Progenitor cell of endocrine pancreas (in vitro differentiated cells): ENCODE data around the gene KRTAP10-3. TPM values are rescaled to one million over a fixed set of nuclear protein-coding genes. Genes with fewer than 3 reads are reported as not detected.

Experiments used
- DNase-seq: peaks from one replicate; pipeline ENCODE4 v3.0.0; 2021; ENCODE audit warnings: low spot score; ENCODE audit not compliant: unreplicated experiment
- H3K27ac Mint-ChIP-seq: 2 replicates; pipeline ENCODE4 v1.8.0; 2021; ENCODE audit warnings: mild to moderate bottlenecking, moderate library complexity, mixed read lengths
- H3K27me3 Mint-ChIP-seq: 2 replicates; pipeline ENCODE4 v1.8.0; 2021; ENCODE audit warnings: mixed read lengths
- H3K36me3 Mint-ChIP-seq: 2 replicates; pipeline ENCODE4 v1.8.0; 2022; ENCODE audit warnings: mixed read lengths; ENCODE audit not compliant: insufficient read depth
- H3K4me1 Mint-ChIP-seq: 2 replicates; pipeline ENCODE4 v1.8.0; 2021; ENCODE audit warnings: low read depth, mixed read lengths
- H3K4me3 Mint-ChIP-seq: 2 replicates; pipeline ENCODE4 v1.8.0; 2021; ENCODE audit warnings: low read depth, mild to moderate bottlenecking, moderate library complexity, mixed read lengths
- H3K9me3 Mint-ChIP-seq: 2 replicates; pipeline ENCODE4 v1.8.0; 2021; ENCODE audit warnings: low read depth, mixed read lengths
- CTCF ChIP-seq: fragments of 200-600 bp; sonication (generic); IDR thresholded peaks from one replicate; pipeline ENCODE4 v1.5.0; 2021; ENCODE audit warnings: antibody characterized with exemption, mild to moderate bottlenecking; ENCODE audit not compliant: unreplicated experiment
- total RNA-seq: library from RNA; stranded (reverse); gene quantifications from 2 replicates; pipeline ENCODE4 v1.2.1, GENCODE V29; 2021

Gene KRTAP10-3
- total RNA-seq, 1 donor from 2014 or later = not detected

- H3K4me3 Mint-ChIP-seq = no peak overlapping the region
- TF ChIP-seq CTCF = no peak
- H3K9me3 Mint-ChIP-seq = no peaks in the 10 kb centered on the region
- no peak overlapping the region for H3K27ac Mint-ChIP-seq
- peaks cover 4% of the 10 kb centered on the region for H3K27me3 Mint-ChIP-seq
- H3K4me1 Mint-ChIP-seq = no peaks in the 10 kb centered on the region
- H3K36me3 Mint-ChIP-seq = no peaks in the 10 kb centered on the region
- no peak for DNase-seq
Measured at GRCh38 chr21:44528634-44528995, 30.0 kb downstream of the KRTAP10-3 start.

GRCh38 chr21:44527983-44528633 lies 30.5 kb downstream of the KRTAP10-3 start:
- Mint-ChIP-seq H3K27ac (no peak overlapping the region), H3K9me3 (no peaks in the 10 kb centered on the region), H3K4me1 (no peaks in the 10 kb centered on the region), H3K4me3 (no peak overlapping the region), H3K36me3 (no peaks in the 10 kb centered on the region), H3K27me3 (peaks cover 4% of the 10 kb centered on the region)
- TF ChIP-seq CTCF = no peak
- no peak for DNase-seq

- Mint-ChIP-seq H3K36me3 (no peaks in the 10 kb centered on the region), H3K4me3 (no peak overlapping the region), H3K27me3 (peaks cover 4% of the 10 kb centered on the region), H3K9me3 (no peaks in the 10 kb centered on the region), H3K27ac (no peak overlapping the region), H3K4me1 (no peaks in the 10 kb centered on the region)
- DNase-seq = no peak
- no peak for TF ChIP-seq CTCF
Measured at GRCh38 chr21:44527156-44527982, 31.2 kb downstream of the KRTAP10-3 start.

GRCh38 chr21:44526096-44526997 lies 32.2 kb downstream of the KRTAP10-3 start:
- Mint-ChIP-seq H3K27me3 (peaks cover 4% of the 10 kb centered on the region), H3K4me3 (no peak overlapping the region), H3K27ac (no peak overlapping the region), H3K36me3 (no peaks in the 10 kb centered on the region), H3K4me1 (no peaks in the 10 kb centered on the region), H3K9me3 (no peaks in the 10 kb centered on the region)
- no peak for TF ChIP-seq CTCF
- no peak for DNase-seq
